HCT116 (cell line): ENCODE results near the gene SRGN. TPM values are rescaled to one million over a fixed set of nuclear protein-coding genes. Genes with fewer than 3 reads are reported as not detected.

ENCODE experiments used
- ATAC-seq: fragments of 200-7000 bp; cut with Tn5 transposase; 2 replicates; pipeline ENCODE4 v1.9.1; 2020; ENCODE audit warnings: mild to moderate bottlenecking, moderate library complexity
- BruUV-seq: library from RNA; stranded (reverse); fragments of 400-500 nt; replicated peaks from 2 replicates; lab custom pipeline; 2021; lab: Mats Ljungman, UMichigan
- CTCF ChIA-PET: fragments of 300-600 bp; sonication (Branson Sonifier 250); formaldehyde crosslinking; loops from one replicate; lab custom pipeline; 2021; ENCODE audit warnings: antibody characterized with exemption; lab: Charles Lee
- POLR2A ChIA-PET: fragments of 300-600, 350-600 bp; sonication (Branson Sonifier 250); formaldehyde crosslinking; loops from one replicate; lab custom pipeline; 2021; ENCODE audit warnings: antibody characterized with exemption; lab: Charles Lee
- RAD21 ChIA-PET, 2 experiments: fragments of 300-600 bp; sonication (Branson Sonifier 250); formaldehyde crosslinking; loops; one replicate each; lab custom pipeline; 2023; ENCODE audit warnings: low total read pairs in 2 of 2; ENCODE audit not compliant: uncharacterized antibody in 2 of 2, unreplicated experiment in 2 of 2, low non-redundant PET in 1 of 2; lab: Charles Lee
- DNase-seq: peaks from one replicate; pipeline ENCODE4 v3.0.0-alpha.2; 2010; ENCODE audit warnings: low read depth, low spot score
- H2AFZ ChIP-seq: fragments of 200-600 bp; shearing (Covaris generic), sonication (generic); 2 replicates; pipeline ENCODE4 v1.6.1; 2017; ENCODE audit warnings: low read depth, mixed run types, mixed read lengths, antibody characterized with exemption, low read length; ENCODE audit not compliant: poor library complexity, severe bottlenecking
- H3K27ac ChIP-seq: 2 replicates; pipeline ENCODE4 v1.5.1; 2012; ENCODE audit warnings: low read depth, low read length
- H3K27me3 ChIP-seq: fragments of 200-600 bp; sonication (generic); 2 replicates; pipeline ENCODE4 v1.6.1; 2016; ENCODE audit warnings: mixed run types, low read length, mixed read lengths; ENCODE audit not compliant: insufficient read depth
- H3K36me3 ChIP-seq, 2 experiments: fragments of 200-500 bp in 1 of 2; fragments of 200-600 bp in 1 of 2; sonication (Bioruptor generic) in 1 of 2; sonication (generic) in 1 of 2; 2 replicates each; pipeline versions ENCODE4 v1.5.1 to v1.6.1; 2014 to 2016; ENCODE audit warnings: low read length in 2 of 2, inconsistent platforms in 1 of 2, mixed read lengths in 1 of 2, mixed run types in 1 of 2; ENCODE audit not compliant: insufficient read depth in 2 of 2, control insufficient read depth in 1 of 2
- H3K4me1 ChIP-seq, 2 experiments: fragments of 200-600 bp in 1 of 2; sonication (generic) in 1 of 2; 2 replicates each; pipeline versions ENCODE4 v1.5.1 to v1.6.1; 2012 to 2017; ENCODE audit warnings: low read length in 2 of 2, inconsistent platforms in 1 of 2, mild to moderate bottlenecking in 1 of 2, mixed read lengths in 1 of 2, mixed run types in 1 of 2, moderate library complexity in 1 of 2; ENCODE audit not compliant: insufficient read depth in 2 of 2, control insufficient read depth in 1 of 2
- H3K4me2 ChIP-seq: fragments of 200-600 bp; sonication (generic); 2 replicates; pipeline ENCODE4 v1.6.1; 2017; ENCODE audit warnings: mixed run types, low read length, mixed read lengths
- H3K4me3 ChIP-seq, 2 experiments: fragments of 200-600 bp in 1 of 2; sonication (generic) in 1 of 2; replicated peaks in 1 of 2; 2 replicates each; pipeline ENCODE4 v1.5.1; 2011 to 2016; ENCODE audit warnings: low read length in 2 of 2, control low read depth in 1 of 2, low read depth in 1 of 2, mild to moderate bottlenecking in 1 of 2, mixed read lengths in 1 of 2, mixed run types in 1 of 2
- H3K79me2 ChIP-seq: fragments of 200-600 bp; sonication (generic); 2 replicates; pipeline ENCODE4 v1.6.1; 2017; ENCODE audit warnings: mild to moderate bottlenecking, mixed run types, low read length, moderate library complexity, mixed read lengths; ENCODE audit not compliant: insufficient read depth
- H3K9ac ChIP-seq: fragments of 200-600 bp; sonication (generic); 2 replicates; pipeline ENCODE4 v1.6.1; 2016; ENCODE audit warnings: low read length, mixed read lengths
- H3K9me2 ChIP-seq: fragments of 200-600 bp; sonication (generic), shearing (Covaris generic); 2 replicates; pipeline ENCODE4 v1.6.1; 2017; ENCODE audit warnings: mixed run types, mild to moderate bottlenecking, moderate library complexity; ENCODE audit not compliant: insufficient read depth
- H3K9me3 ChIP-seq, 2 experiments: fragments of 200-500 bp in 1 of 2; fragments of 200-600 bp in 1 of 2; sonication (Bioruptor generic) in 1 of 2; sonication (generic) in 1 of 2; 2 replicates each; pipeline ENCODE4 v1.6.1; 2014 to 2017; ENCODE audit warnings: low read length in 2 of 2, mixed read lengths in 2 of 2, inconsistent platforms in 1 of 2, low read depth in 1 of 2, mild to moderate bottlenecking in 1 of 2, mixed run types in 1 of 2, moderate library complexity in 1 of 2; ENCODE audit not compliant: control insufficient read depth in 1 of 2, insufficient read depth in 1 of 2
- H4K20me1 ChIP-seq: fragments of 200-600 bp; sonication (generic), shearing (Covaris generic); 2 replicates; pipeline ENCODE4 v1.6.1; 2017; ENCODE audit warnings: mixed run types, mild to moderate bottlenecking, moderate library complexity; ENCODE audit not compliant: insufficient read depth
- CTCF ChIP-seq, 3 experiments: fragments of 200-600 bp in 1 of 3; sonication (generic) in 1 of 3; IDR thresholded peaks in 2 of 3; conservative IDR thresholded peaks in 1 of 3; 2 replicates each; pipeline ENCODE4 v1.5.1; 2012 to 2017; ENCODE audit warnings: low read depth in 2 of 3, low read length in 2 of 3, antibody characterized with exemption in 1 of 3, borderline replicate concordance in 1 of 3, control low read depth in 1 of 3, mild to moderate bottlenecking in 1 of 3, mixed read lengths in 1 of 3, mixed run types in 1 of 3, moderate library complexity in 1 of 3; ENCODE audit not compliant: insufficient read depth in 1 of 3
- JUND ChIP-seq: IDR thresholded peaks from 2 replicates; pipeline ENCODE4 v1.6.1; 2012
- MAX ChIP-seq: IDR thresholded peaks from 2 replicates; pipeline ENCODE4 v1.6.1; 2012
- RAD21 ChIP-seq: IDR thresholded peaks from 2 replicates; pipeline ENCODE4 v1.6.1; 2012; ENCODE audit warnings: low read depth, mild to moderate bottlenecking
- SP1 ChIP-seq: IDR thresholded peaks from 2 replicates; pipeline ENCODE4 v1.6.1; 2012; ENCODE audit warnings: low read depth
- TCF7L2 ChIP-seq: IDR thresholded peaks from 2 replicates; pipeline ENCODE4 v1.7.0; 2011; ENCODE audit warnings: borderline replicate concordance, inconsistent platforms; ENCODE audit not compliant: insufficient read depth, insufficient read length; ENCODE audit errors: extremely low read depth
- YY1 ChIP-seq: IDR thresholded peaks from 2 replicates; pipeline ENCODE4 v1.6.1; 2011; ENCODE audit warnings: low read length, low read depth, moderate library complexity, mild to moderate bottlenecking; ENCODE audit not compliant: insufficient replicate concordance; ENCODE audit errors: extremely low read depth
- intact Hi-C: fragments of 100-400 bp; cut with micrococcal nuclease; formaldehyde crosslinking; loops from 2 replicates; pipeline ENCODE4 v1.10.0; 2022
- total RNA-seq: library from RNA; stranded (reverse); gene quantifications from one replicate; pipeline ENCODE4 v1.2.1, GENCODE V29; 2021; ENCODE audit not compliant: unreplicated experiment

Gene SRGN
- total RNA-seq, 1 experiment from 2014 or later = 1.8 TPM

DNA sequence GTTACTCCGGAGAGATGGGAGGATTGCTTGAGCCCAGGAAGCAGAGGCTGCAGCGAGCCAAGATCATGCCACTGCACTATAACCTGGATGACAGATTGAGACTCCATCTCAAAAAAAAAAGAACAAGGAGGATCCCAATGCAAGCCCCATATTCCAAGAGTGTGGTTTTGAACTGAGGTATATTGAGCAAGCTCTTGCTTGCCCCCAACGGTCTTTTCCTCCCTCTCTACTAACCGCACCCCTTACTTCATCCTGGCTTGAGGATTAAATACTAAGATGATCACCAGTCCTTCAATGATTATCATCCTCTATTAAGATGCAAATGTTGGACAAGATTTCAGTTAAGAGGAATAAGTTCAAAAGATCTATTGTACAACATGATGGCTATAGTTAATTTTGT, 12.5 kb upstream of the SRGN start:
- H3K79me2 ChIP-seq = no peaks in the 10 kb centered on the region
- H2AFZ ChIP-seq = no peak overlapping the region
- no peak overlapping the region for H3K27ac ChIP-seq
- CTCF ChIA-PET = no interaction called here
- no peak overlapping the region for H3K4me2 ChIP-seq
- no peak for TF ChIP-seq RAD21
- TF ChIP-seq MAX = no peak
- TF ChIP-seq YY1 = no peak
- no peak for TF ChIP-seq SP1
- TF ChIP-seq CTCF (IDR thresholded peaks at IDR 0.05 in 2 of 3, conservative IDR thresholded peaks at IDR 0.05 in 1 of 3; ENCODE audit: borderline replicate concordance in 1 of 3, insufficient read depth in 1 of 3, low read depth in 2 of 3, low read length in 2 of 3) = no peak
- RAD21 ChIA-PET = no interaction called here
- no peaks in the 10 kb centered on the region for H3K9me2 ChIP-seq
- no peaks in the 10 kb centered on the region for H3K27me3 ChIP-seq
- POLR2A ChIA-PET = no interaction called here
- H4K20me1 ChIP-seq = no peaks in the 10 kb centered on the region
- intact Hi-C loops = no loop called here
- H3K36me3 ChIP-seq = no peaks in the 10 kb centered on the region
- H3K4me1 ChIP-seq = no peaks in the 10 kb centered on the region
- no TSS peak for BruUV-seq
- H3K9me3 ChIP-seq = no peaks in the 10 kb centered on the region
- no peak for ATAC-seq
- DNase-seq = no peak
- H3K9ac ChIP-seq = no peak overlapping the region
- H3K4me3 ChIP-seq = no peak overlapping the region

- ChIA-PET RAD21 (no interaction called here), POLR2A (no interaction called here), CTCF (no interaction called here)
- Histone ChIP-seq H3K4me3 (no peak overlapping the region), H3K79me2 (no peaks in the 10 kb centered on the region), H2AFZ (no peak overlapping the region), H3K9me3 (no peaks in the 10 kb centered on the region), H3K27ac (no peak overlapping the region), H3K4me1 (no peaks in the 10 kb centered on the region), H4K20me1 (no peaks in the 10 kb centered on the region), H3K9ac (no peak overlapping the region), H3K36me3 (no peaks in the 10 kb centered on the region), H3K9me2 (no peaks in the 10 kb centered on the region), H3K27me3 (no peaks in the 10 kb centered on the region), H3K4me2 (no peak overlapping the region)
- no TSS peak for BruUV-seq
- ATAC-seq (no peak), DNase-seq (no peak)
- TF ChIP-seq JUND = no peak
- TF ChIP-seq TCF7L2 = no peak
- intact Hi-C loops = no loop called here
Measured at GRCh38 chr10:69078311-69078710, 9.6 kb upstream of the SRGN start.
